Stomach (tissue), 4 donors: ENCODE results near the gene FBXL16.

ENCODE experiments used
- CTCF ChIP-seq, 7 experiments: fragments of 450-650 bp in 4 of 7; fragments of 200-600 bp in 3 of 7; sonication (generic) in 3 of 7; IDR thresholded peaks; one replicate each; pipeline ENCODE4 v1.5.1; 2016 to 2019; ENCODE audit warnings: antibody characterized with exemption in 7 of 7, control low read depth in 2 of 7, mild to moderate bottlenecking in 1 of 7
- EP300 ChIP-seq: sonication (generic); formaldehyde crosslinking; IDR thresholded peaks from one replicate; pipeline ENCODE4 v1.6.1; 2017; ENCODE audit warnings: antibody characterized with exemption

- TF ChIP-seq CTCF (IDR thresholded peaks at IDR 0.05) = no peak
- TF ChIP-seq EP300 = no peak
Measured at GRCh38 chr16:669666-670065, 35.9 kb downstream of the FBXL16 start.
